HCT116 (cell line): ENCODE measurements around the gene TIMM10B. TPM values are rescaled to one million over a fixed set of nuclear protein-coding genes. Genes with fewer than 3 reads are reported as not detected.

Experiments used
- ATAC-seq: fragments of 200-7000 bp; cut with Tn5 transposase; 2 replicates; pipeline ENCODE4 v1.9.1; 2020; ENCODE audit warnings: mild to moderate bottlenecking, moderate library complexity
- BruUV-seq: library from RNA; stranded (reverse); fragments of 400-500 nt; replicated peaks from 2 replicates; lab custom pipeline; 2021; lab: Mats Ljungman, UMichigan
- CTCF ChIA-PET: fragments of 300-600 bp; sonication (Branson Sonifier 250); formaldehyde crosslinking; loops from one replicate; lab custom pipeline; 2021; ENCODE audit warnings: antibody characterized with exemption; lab: Charles Lee
- POLR2A ChIA-PET: fragments of 300-600, 350-600 bp; sonication (Branson Sonifier 250); formaldehyde crosslinking; loops from one replicate; lab custom pipeline; 2021; ENCODE audit warnings: antibody characterized with exemption; lab: Charles Lee
- RAD21 ChIA-PET, 2 experiments: fragments of 300-600 bp; sonication (Branson Sonifier 250); formaldehyde crosslinking; loops; one replicate each; lab custom pipeline; 2023; ENCODE audit warnings: low total read pairs in 2 of 2; ENCODE audit not compliant: uncharacterized antibody in 2 of 2, unreplicated experiment in 2 of 2, low non-redundant PET in 1 of 2; lab: Charles Lee
- DNase-seq: peaks from one replicate; pipeline ENCODE4 v3.0.0-alpha.2; 2010; ENCODE audit warnings: low read depth, low spot score
- H2AFZ ChIP-seq: fragments of 200-600 bp; shearing (Covaris generic), sonication (generic); 2 replicates; pipeline ENCODE4 v1.6.1; 2017; ENCODE audit warnings: low read depth, mixed run types, mixed read lengths, antibody characterized with exemption, low read length; ENCODE audit not compliant: poor library complexity, severe bottlenecking
- H3K27ac ChIP-seq: 2 replicates; pipeline ENCODE4 v1.5.1; 2012; ENCODE audit warnings: low read depth, low read length
- H3K27me3 ChIP-seq: fragments of 200-600 bp; sonication (generic); 2 replicates; pipeline ENCODE4 v1.6.1; 2016; ENCODE audit warnings: mixed run types, low read length, mixed read lengths; ENCODE audit not compliant: insufficient read depth
- H3K36me3 ChIP-seq, 2 experiments: fragments of 200-500 bp in 1 of 2; fragments of 200-600 bp in 1 of 2; sonication (Bioruptor generic) in 1 of 2; sonication (generic) in 1 of 2; 2 replicates each; pipeline versions ENCODE4 v1.5.1 to v1.6.1; 2014 to 2016; ENCODE audit warnings: low read length in 2 of 2, inconsistent platforms in 1 of 2, mixed read lengths in 1 of 2, mixed run types in 1 of 2; ENCODE audit not compliant: insufficient read depth in 2 of 2, control insufficient read depth in 1 of 2
- H3K4me1 ChIP-seq, 2 experiments: fragments of 200-600 bp in 1 of 2; sonication (generic) in 1 of 2; 2 replicates each; pipeline versions ENCODE4 v1.5.1 to v1.6.1; 2012 to 2017; ENCODE audit warnings: low read length in 2 of 2, inconsistent platforms in 1 of 2, mild to moderate bottlenecking in 1 of 2, mixed read lengths in 1 of 2, mixed run types in 1 of 2, moderate library complexity in 1 of 2; ENCODE audit not compliant: insufficient read depth in 2 of 2, control insufficient read depth in 1 of 2
- H3K4me2 ChIP-seq: fragments of 200-600 bp; sonication (generic); 2 replicates; pipeline ENCODE4 v1.6.1; 2017; ENCODE audit warnings: mixed run types, low read length, mixed read lengths
- H3K4me3 ChIP-seq, 2 experiments: fragments of 200-600 bp in 1 of 2; sonication (generic) in 1 of 2; replicated peaks in 1 of 2; 2 replicates each; pipeline ENCODE4 v1.5.1; 2011 to 2016; ENCODE audit warnings: low read length in 2 of 2, control low read depth in 1 of 2, low read depth in 1 of 2, mild to moderate bottlenecking in 1 of 2, mixed read lengths in 1 of 2, mixed run types in 1 of 2
- H3K79me2 ChIP-seq: fragments of 200-600 bp; sonication (generic); 2 replicates; pipeline ENCODE4 v1.6.1; 2017; ENCODE audit warnings: mild to moderate bottlenecking, mixed run types, low read length, moderate library complexity, mixed read lengths; ENCODE audit not compliant: insufficient read depth
- H3K9ac ChIP-seq: fragments of 200-600 bp; sonication (generic); 2 replicates; pipeline ENCODE4 v1.6.1; 2016; ENCODE audit warnings: low read length, mixed read lengths
- H3K9me2 ChIP-seq: fragments of 200-600 bp; sonication (generic), shearing (Covaris generic); 2 replicates; pipeline ENCODE4 v1.6.1; 2017; ENCODE audit warnings: mixed run types, mild to moderate bottlenecking, moderate library complexity; ENCODE audit not compliant: insufficient read depth
- H3K9me3 ChIP-seq, 2 experiments: fragments of 200-500 bp in 1 of 2; fragments of 200-600 bp in 1 of 2; sonication (Bioruptor generic) in 1 of 2; sonication (generic) in 1 of 2; 2 replicates each; pipeline ENCODE4 v1.6.1; 2014 to 2017; ENCODE audit warnings: low read length in 2 of 2, mixed read lengths in 2 of 2, inconsistent platforms in 1 of 2, low read depth in 1 of 2, mild to moderate bottlenecking in 1 of 2, mixed run types in 1 of 2, moderate library complexity in 1 of 2; ENCODE audit not compliant: control insufficient read depth in 1 of 2, insufficient read depth in 1 of 2
- H4K20me1 ChIP-seq: fragments of 200-600 bp; sonication (generic), shearing (Covaris generic); 2 replicates; pipeline ENCODE4 v1.6.1; 2017; ENCODE audit warnings: mixed run types, mild to moderate bottlenecking, moderate library complexity; ENCODE audit not compliant: insufficient read depth
- CBX3 ChIP-seq: IDR thresholded peaks from 2 replicates; pipeline ENCODE4 v1.6.1; 2012; ENCODE audit warnings: low read depth
- CTCF ChIP-seq, 3 experiments: fragments of 200-600 bp in 1 of 3; sonication (generic) in 1 of 3; IDR thresholded peaks in 2 of 3; conservative IDR thresholded peaks in 1 of 3; 2 replicates each; pipeline ENCODE4 v1.5.1; 2012 to 2017; ENCODE audit warnings: low read depth in 2 of 3, low read length in 2 of 3, antibody characterized with exemption in 1 of 3, borderline replicate concordance in 1 of 3, control low read depth in 1 of 3, mild to moderate bottlenecking in 1 of 3, mixed read lengths in 1 of 3, mixed run types in 1 of 3, moderate library complexity in 1 of 3; ENCODE audit not compliant: insufficient read depth in 1 of 3
- ELF1 ChIP-seq: IDR thresholded peaks from 2 replicates; pipeline ENCODE4 v1.6.1; 2012; ENCODE audit warnings: low read depth, borderline replicate concordance
- EZH2phosphoT487 ChIP-seq: fragments of 200-600 bp; IDR thresholded peaks from 2 replicates; pipeline ENCODE4 v1.6.1; 2018; ENCODE audit warnings: antibody characterized with exemption, borderline replicate concordance
- POLR2A ChIP-seq: IDR thresholded peaks from 2 replicates; pipeline ENCODE4 v1.7.0; 2011; ENCODE audit warnings: borderline replicate concordance; ENCODE audit not compliant: insufficient read depth, insufficient read length; ENCODE audit errors: extremely low read depth
- RAD21 ChIP-seq: IDR thresholded peaks from 2 replicates; pipeline ENCODE4 v1.6.1; 2012; ENCODE audit warnings: low read depth, mild to moderate bottlenecking
- YY1 ChIP-seq: IDR thresholded peaks from 2 replicates; pipeline ENCODE4 v1.6.1; 2011; ENCODE audit warnings: low read length, low read depth, moderate library complexity, mild to moderate bottlenecking; ENCODE audit not compliant: insufficient replicate concordance; ENCODE audit errors: extremely low read depth
- intact Hi-C: fragments of 100-400 bp; cut with micrococcal nuclease; formaldehyde crosslinking; loops from 2 replicates; pipeline ENCODE4 v1.10.0; 2022
- total RNA-seq: library from RNA; stranded (reverse); gene quantifications from one replicate; pipeline ENCODE4 v1.2.1, GENCODE V29; 2021; ENCODE audit not compliant: unreplicated experiment

TIMM10B gene
- total RNA-seq, 1 experiment from 2014 or later = 22.9 TPM

- TF ChIP-seq EZH2phosphoT487 (no peak), ELF1 (no peak), YY1 (no peak), CBX3 (no peak), CTCF (IDR thresholded peaks at IDR 0.05 in 2 of 3, conservative IDR thresholded peaks at IDR 0.05 in 1 of 3; ENCODE audit: borderline replicate concordance in 1 of 3, insufficient read depth in 1 of 3, low read depth in 2 of 3, low read length in 2 of 3) (peak; percentile 68 to 89 (median 87)), POLR2A (no peak), RAD21 (peak; percentile 79)
- TF ChIP-seq, all 23 proteins: peak for 2
- H4K20me1 ChIP-seq = no peaks in the 10 kb centered on the region
- H2AFZ ChIP-seq = no peak overlapping the region
- ATAC-seq (peak; percentile 93), DNase-seq (no peak)
- H3K9me3 ChIP-seq = no peaks in the 10 kb centered on the region
- intact Hi-C loops = loop anchor here (1.0 kb wide), 1 partner anchor 64 kb away; no protein-coding TSS in a partner anchor
- no peaks in the 10 kb centered on the region for H3K9me2 ChIP-seq
- H3K4me2 ChIP-seq = no peak overlapping the region
- POLR2A ChIA-PET = interaction anchor here (0.9 to 1.0 kb wide), 2 partner anchors 24 to 64 kb away, joined by 3 read pairs; partner anchors contain the start of gene APBB1
- CTCF ChIA-PET = interaction anchor here (0.7 to 4.6 kb wide), 16 partner anchors 10 to 80 kb away, joined by 3 to 98 read pairs (median 4); partner anchors contain the start of genes APBB1 and SMPD1
- no peak overlapping the region for H3K27ac ChIP-seq
- BruUV-seq = no TSS peak
- H3K27me3 ChIP-seq = no peaks in the 10 kb centered on the region
- no peak overlapping the region for H3K9ac ChIP-seq
- H3K79me2 ChIP-seq = no peaks in the 10 kb centered on the region
- H3K4me3 ChIP-seq = no peak overlapping the region
- RAD21 ChIA-PET = interaction anchor here (1.9 to 3.1 kb wide), 2 partner anchors 64 kb away, joined by 12 to 21 read pairs; no protein-coding TSS in a partner anchor
- no peaks in the 10 kb centered on the region for H3K36me3 ChIP-seq
- H3K4me1 ChIP-seq = no peaks in the 10 kb centered on the region
Observed at GRCh38 chr11:6443269-6444003, 37.9 kb upstream of the TIMM10B start.
